Head of caudate nucleus (tissue), 42 donors: ENCODE data around the gene WASHC4.
"Not testable (repeated sequence)": the region's sequence is repeated elsewhere in the genome, so short reads cannot be mapped to it uniquely, and the experiment has no call there.

Experiments used
- DNase-seq, 42 donors: peaks; one replicate each; pipeline versions ENCODE4 v3.0.0 to v3.0.0-alpha.2; 2020 to 2021; ENCODE audit warnings: mixed read lengths in 7 of 42
- intact Hi-C: fragments of 100-400 bp; cut with DNase I; formaldehyde crosslinking; loops from one replicate; pipeline ENCODE4 v1.15.0; 2022

WASHC4 gene

DNA sequence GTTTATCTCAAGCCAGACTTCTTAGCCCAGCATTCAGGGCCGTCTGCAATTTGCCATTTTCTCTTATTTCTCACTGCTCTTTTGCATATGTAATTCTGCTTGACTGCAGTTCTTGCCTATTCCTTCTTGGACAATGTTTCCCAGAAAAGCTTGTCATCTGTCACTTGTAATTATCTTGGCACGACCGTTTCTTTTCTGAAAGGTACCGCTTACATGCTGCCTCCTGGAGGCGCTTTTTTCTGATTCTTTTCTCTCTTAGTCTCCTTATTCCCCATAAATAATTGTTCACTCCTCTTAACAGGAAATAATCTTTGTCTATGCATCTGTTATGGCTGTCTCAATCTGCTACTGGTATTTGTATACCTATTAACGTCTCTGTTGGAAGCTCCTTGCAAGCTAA, 22.0 kb upstream of the WASHC4 start:
- intact Hi-C loops = no loop called here
- no peak for DNase-seq

DNA sequence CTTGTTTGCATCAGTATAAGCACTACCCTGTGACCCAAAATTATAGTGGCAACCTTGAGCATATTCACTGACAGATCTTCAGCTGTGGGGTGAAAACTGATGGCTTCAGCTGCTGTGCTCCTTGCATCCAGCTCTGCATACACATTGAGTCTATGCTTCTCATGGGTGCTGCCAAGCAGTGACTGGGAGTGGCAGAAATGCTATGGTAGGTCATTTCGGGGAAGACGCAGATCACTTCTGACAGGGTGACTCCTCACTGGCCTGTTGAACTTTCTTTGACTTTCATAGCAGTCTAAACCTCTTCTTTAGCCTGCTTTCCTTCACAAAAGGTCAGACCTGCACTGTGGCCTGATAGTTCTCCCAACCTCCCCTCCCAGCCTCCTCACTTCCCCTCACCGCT, 17.7 kb upstream of the WASHC4 start:
- intact Hi-C loops = no loop called here
- no peak for DNase-seq

DNA sequence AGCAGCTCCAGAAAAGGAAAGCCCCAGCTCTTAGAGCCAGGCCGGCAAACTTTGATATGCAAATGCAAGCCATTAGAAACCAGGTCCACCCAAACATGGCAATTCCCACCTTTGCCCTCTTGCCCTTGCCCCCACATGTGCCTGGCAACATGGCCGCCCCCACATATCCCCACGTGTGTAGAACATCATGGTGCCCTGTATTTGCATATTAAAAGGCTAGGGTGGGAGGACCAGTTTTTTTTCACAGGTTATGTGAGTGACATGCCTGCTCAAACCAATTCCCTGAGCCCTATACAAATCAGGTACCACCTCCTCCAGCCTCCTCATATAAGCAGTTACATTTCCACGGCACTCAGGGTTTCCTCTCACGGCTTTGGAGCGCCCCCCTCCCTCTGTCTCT, 17.2 kb upstream of the WASHC4 start:
- DNase-seq = peak in 1 of 42 donors; percentile 8
- intact Hi-C loops = no loop called here

DNA sequence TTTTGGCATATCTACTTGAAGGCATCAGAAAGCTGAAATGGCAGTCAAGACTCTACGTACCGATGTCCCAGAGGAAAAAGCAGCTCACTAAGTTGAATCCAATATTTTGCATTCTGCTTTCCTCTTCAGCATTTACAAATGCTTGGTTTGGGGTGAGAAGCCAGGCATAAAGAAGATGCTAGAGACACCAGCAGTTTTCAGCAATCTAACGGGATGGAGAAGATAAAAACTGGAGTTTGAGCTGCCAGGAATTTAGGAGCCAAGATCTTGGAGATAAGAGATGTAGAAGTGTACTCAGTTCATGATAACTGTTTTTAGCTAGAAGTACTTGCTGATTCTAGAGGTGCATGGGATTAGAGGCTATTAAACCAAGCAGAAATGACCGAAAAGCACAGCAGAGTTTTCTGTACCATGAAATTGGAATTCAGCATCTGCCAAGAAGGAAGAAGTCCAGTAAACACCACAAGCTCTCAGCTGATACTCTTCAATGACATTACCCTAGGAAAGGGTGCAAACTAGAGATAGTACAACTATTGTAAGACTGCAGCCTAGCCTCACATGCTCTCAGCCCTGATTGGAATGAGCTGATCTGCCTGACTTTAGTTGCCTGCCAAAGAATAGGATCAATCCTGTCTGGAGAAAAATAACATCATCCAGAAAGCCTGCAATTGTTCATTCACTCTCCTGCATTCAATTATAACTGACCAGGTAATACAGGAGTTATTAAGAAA, 15.9 kb upstream of the WASHC4 start:
- no peak for DNase-seq
- intact Hi-C loops = no loop called here

DNA sequence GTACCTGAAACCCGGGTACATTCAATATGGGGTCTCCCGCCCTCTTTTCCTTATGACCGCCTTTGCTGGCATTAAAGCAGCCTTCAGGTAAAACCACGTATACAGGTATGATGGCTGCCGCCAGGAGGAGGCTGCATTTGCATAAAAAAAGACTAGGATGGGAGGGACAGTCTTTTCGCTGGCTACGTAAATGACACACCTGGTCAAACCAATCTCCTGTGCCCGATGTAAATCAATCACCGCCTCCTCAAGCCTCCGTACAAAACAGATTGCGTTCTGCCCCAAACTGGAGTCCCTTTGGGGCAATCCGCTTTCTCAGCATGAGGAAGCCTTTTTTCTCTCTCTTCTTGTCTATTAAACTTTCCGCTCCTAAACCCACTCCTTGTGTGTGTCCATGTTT, 15.2 kb upstream of the WASHC4 start:
- intact Hi-C loops = no loop called here
- DNase-seq = no peak

DNA sequence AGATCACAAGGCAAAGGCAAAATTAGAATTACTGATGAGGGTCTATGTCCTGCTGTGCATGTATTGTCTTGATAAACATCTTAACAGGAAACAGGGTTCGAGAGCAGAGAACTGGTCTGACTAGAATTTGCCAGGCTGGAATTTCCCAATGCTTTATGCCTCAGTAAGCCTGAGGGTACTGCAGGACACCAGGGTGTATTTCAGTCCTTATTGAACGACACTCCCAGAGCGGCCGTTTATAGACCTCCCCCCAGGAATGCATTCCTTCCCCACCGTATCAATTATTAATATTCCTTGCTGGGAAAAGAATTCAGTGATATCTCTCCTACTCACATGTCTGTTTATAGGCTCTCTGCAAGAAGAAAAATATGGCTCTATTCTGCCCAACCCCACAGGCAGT, 12.2 kb upstream of the WASHC4 start:
- DNase-seq, intact Hi-C loops: not testable (repeated sequence)

DNA sequence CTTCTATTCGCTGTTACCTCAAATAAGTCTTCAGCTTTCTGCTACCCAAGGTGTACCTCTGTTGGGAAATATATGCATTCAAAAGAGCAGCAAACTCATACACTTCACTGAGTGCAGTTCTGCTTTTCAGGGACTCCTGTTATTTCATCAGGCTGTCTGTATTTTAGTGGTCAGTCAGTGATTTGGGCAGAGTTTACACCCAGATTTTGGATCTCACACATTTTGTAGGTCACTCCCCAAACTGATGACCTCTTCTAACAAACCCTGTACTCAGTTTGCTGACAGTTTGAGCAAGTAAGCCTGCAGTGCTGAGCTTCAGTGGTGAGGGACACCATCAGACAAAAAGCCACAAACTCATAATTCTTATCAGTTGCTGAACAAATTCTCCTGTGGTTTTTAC, 8.2 kb upstream of the WASHC4 start:
- intact Hi-C loops = no loop called here
- no peak for DNase-seq

DNA sequence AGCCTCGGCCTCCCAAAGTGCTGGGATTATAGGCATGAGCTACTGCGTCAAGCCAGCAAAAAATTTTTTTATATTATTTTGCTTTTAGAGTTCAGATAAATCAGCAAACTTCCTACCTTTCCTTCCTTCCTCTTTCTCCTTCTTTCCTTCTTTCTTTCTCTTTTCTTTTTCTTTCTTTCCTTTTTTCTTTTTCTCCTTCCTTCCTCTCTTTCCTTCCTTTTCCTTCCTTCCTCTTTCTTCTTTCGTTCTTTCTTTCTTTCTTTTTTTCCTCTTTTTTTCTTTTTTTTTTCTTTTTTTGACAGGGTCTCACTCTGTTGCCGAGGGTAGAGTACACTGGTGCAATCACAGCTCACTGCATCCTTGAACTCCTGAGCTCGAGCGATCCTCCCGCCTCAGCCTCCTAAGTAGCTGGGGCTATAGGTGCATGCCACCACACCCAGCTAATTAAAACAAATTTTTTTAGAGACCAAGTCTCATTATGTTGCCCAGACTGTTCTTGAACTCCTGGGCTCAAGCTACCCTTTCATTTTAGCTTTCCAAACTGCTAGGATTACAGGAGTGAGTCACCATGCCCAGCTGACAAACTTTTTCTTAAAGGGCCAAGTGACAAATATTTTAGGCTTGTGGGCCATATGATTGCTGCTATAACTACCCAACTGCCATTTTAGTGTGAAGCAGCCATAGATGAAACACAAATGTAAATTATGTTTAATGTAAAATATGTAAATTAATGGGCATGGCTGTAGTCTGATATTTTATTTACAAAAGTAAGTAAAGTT, 7.1 kb upstream of the WASHC4 start:
- intact Hi-C loops = no loop called here
- no peak for DNase-seq

DNA sequence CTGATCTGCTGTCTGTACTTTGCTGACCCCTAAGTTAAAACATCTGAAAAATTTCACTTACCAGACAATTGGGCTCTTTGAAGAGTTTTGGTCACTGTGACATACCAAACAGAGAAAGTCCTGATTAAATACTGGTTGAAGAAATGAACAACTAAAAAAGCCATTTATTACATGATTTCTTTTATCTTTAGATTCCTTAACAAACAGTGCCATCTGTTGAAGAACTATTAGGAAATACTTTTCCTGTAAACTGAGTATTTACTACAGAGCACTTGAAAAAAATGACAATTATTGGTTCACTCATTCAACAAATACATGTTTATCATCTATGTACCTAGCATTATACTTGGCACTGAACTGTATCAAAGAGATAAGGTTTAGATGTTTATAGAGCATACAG, 6.5 kb upstream of the WASHC4 start:
- no peak for DNase-seq
- intact Hi-C loops = no loop called here

DNA sequence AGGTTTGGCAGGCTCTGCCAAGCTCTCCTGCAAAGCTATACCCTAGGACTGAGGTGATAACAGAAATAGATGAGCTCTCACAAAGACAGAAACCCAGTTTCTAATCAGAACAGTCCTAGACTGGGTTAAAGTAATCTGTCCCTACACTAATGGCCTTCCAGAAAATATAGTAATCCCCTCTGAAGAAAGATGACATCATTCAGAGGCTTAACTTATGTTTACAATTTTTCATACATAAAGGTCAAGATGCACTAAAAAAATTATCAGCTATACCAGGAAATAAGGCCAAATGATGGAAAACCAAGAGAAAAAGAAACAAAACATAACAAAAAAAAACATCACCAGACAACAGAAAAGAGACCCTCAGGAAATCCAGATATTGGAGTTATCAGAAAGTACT, 4.9 kb upstream of the WASHC4 start:
- intact Hi-C loops = no loop called here
- DNase-seq = no peak

DNA sequence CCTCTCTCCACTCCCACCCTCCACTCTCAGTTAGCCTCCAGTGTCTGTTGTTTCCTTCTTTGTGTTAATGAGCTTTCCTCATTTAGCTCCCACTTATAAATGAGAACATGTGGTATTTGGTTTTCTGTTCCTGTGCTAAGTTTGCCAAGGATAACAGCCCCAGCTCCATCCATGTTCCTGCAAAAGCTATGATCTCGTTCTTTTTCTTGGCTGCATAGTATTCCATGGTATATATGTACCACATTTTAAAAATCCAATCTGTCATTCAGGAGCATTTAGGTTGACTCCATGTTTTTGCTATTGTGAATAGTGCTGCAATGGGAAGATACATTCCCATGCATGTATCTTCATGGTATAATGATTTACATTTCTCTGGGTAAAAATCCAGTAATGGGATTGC, 2.8 kb upstream of the WASHC4 start:
- intact Hi-C loops = no loop called here
- DNase-seq = no peak

DNA sequence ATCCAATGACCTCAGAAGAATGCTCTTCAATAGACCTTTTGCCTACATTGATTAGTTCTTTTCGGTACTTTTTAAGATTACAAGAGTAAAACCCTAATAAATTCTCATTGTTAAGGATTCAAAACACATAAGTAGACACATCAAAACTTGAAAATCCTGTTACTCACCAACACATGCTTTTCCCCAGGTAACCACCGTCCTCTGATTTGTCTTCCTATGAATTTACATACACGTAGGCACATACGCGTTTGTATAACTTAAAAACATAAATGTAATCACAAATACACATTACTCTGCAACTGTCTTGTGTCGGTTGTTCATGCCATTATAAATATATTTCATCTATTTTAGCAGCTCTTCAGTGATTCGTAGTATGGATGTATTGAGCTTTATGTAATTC, 910 bp upstream of the WASHC4 start:
- intact Hi-C loops = loop anchor here (2.0 kb wide), 1 partner anchor 130 kb away; the partner anchor contains the start of gene APPL2
- DNase-seq = no peak

DNA sequence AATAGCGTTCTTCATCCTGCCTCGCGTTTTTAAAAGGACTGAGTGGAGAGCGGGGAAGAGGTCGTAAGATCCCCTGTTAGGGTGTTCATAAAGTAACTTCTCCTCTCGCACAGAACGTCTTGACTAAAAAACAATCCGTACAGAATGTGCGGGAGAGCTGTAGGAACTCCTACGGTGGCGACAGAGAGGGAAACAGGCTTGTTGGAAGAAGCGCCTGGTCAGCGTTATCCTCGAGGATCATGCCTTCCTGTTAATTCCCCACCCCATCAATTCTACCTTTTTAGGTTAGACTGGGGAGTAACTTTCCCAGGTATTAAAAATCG, 399 bp upstream of the WASHC4 start:
- DNase-seq = peak in 3 of 42 donors; percentile 11 to 47 (median 32)
- intact Hi-C loops = loop anchor here (2.0 kb wide), 1 partner anchor 130 kb away; the partner anchor contains the start of gene APPL2

DNA sequence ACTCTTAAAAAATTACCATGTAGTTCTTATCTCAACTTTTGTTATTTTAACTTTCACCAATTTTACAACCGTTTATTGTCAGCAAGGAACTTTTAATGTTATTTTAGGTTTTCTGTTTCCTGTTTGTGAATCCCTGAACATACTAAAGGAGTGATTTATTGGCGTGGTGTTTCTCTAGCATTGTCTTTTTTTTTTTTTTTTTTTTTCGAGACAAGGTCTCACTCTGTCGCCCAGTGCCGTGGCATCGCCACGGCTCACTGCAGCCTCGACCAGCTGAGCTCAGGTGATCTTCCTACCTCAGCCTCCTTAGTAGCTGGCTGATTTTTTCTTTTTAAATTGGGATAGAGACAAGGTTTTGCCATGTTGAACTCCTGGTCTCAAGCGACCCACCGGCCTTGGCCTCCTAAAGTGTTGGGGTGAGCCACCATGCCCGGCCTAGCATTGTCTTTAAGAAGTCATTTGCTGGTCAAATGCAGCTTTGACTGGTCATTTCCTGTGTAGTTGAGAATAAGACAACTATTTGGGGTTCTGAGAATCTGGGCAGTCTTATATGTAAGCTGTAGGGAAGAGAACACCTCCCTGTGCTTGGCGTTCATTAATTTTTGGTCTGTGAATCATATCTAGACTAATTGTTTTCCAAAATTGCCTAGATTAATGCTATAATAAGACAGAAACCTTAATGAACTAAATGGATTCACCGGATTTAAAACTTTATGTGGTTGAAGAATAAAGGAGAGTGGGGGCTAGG, 2.1 kb downstream of the WASHC4 start:
- intact Hi-C loops = no loop called here
- peak in 1 of 42 donors; percentile 35 for DNase-seq

DNA sequence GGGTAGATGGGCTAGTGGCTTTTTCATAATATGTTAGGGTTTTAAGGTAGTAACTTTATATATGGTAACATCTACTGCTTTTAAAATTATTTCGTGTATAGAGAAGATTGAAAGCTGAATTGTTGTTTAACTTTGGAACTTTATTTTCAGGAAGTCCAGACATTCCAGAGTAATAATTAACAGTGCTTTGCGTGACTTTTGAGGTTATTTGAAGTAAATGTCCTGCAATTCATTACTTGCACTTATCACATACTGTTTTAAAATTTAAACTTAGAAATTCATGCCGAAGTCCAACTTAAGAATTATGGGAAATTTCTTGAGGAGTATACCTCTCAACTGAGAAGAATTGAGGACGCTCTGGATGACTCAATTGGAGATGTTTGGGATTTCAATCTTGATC, 3.3 kb downstream of the WASHC4 start:
- DNase-seq = no peak
- intact Hi-C loops = no loop called here

DNA sequence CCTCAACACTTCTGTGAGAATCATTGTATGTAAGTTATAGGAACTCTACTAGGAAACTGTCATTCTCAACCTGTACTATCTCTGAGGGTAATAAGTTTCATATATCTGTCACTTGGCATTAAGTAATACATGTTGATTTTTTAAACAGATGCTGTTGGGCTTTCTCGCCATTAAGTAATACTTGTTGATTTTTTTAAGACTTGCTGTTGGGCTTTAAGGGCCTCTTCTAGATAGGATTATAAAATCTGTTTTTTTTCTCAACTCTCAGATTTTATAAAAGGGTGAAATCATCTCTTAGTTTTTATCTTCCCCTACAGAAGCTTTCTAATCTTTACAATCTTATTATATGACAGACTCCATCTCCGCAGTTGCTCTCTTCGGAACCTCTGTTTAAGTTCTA, 5.6 kb downstream of the WASHC4 start:
- intact Hi-C loops = no loop called here
- DNase-seq = no peak

DNA sequence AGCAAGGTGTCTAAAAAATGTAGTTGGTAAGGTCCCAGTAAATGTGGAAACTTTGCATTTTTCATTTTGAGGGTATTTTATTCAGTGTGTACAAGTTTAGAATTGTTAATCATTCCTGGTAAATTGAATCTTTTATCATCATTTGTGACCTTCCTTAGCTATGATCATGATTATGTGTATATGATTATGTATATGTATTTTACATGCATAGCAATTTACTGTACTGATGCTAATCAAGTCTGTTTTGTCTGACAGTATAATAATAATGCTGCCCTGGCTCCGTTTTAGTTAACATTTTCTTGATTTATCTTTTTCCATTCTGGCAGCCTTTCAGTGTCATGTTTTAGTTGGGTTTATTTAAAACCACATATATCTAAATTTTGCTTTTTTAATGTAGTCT, 9.4 kb downstream of the WASHC4 start:
- intact Hi-C loops = no loop called here

DNA sequence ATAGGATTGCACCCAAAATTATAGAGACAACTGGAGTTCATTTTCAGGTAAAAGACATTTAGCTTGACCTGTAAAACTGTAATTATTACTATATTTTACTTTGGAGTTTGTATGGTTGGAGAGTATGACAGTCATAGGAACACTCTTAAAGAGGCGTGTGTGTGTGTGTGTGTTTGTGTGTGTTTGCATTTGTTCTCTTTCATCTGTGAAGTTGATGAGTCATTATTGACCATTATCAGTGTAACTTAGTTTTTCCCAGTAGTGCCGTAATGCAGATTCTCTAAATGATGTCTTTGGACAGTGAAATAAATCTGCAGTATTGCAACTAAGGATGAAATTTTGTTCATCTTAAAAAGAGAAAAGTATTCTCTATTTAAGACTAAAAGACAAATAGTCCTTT, 13.0 kb downstream of the WASHC4 start:
- no peak for DNase-seq

More for the DNA sequence above, 9.4 kb downstream of the WASHC4 start:
- DNase-seq = no peak

DNA sequence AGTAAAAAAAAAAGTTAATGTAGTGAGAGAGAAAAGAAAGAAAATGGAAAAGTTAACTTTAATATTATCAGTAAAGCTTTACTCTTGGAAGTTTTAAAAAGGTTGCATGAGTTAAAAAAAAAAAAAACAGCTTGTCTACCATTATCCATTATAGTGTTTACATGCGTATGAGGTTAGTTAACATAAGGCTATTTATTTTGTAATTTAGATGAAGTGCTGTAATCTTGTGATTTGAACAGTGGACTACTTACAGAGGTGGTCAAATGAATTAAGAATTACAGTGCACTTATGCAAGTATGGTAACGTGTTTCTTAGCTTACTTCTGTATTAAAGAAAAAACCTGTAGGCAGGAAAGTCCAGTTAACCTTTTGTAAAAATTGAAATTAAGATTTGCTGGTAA, 30.7 kb downstream of the WASHC4 start:
- DNase-seq = no peak
- intact Hi-C loops = no loop called here

More for the DNA sequence above, 13.0 kb downstream of the WASHC4 start:
- intact Hi-C loops = no loop called here

DNA sequence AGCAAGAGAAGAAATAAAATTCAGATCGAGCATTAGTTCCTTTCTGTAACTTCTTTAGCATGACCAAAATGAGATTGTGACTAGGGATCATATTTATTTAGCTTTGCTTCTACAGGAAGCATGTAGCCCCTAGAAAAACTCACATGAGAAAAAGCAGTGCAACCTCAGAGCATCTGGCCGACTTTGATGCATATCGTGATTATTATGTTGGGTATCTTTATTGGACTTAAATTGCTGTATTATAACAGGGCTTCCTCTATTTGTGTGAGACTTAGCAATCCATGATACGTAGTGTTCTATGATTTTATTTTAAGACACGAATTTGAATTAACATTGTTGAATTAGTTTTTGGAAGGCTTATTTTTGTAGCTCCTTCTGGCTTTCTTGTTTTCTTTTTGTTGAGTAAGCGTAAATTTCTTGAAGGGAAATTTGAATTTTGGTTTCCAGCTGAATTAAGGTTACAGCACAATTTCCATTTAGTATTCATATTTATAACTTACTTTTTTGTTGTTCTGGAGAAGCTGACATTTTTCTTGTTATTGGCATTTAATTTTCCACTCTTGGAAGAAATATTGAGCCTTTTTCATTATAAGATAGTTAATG, 33.9 kb downstream of the WASHC4 start:
- intact Hi-C loops = no loop called here
- DNase-seq = no peak
